Anterior cingulate cortex (tissue), 58 donors: ENCODE measurements around the gene HMCN1.
A peak's percentile ranks its signal among the peaks of the same experiment; 100 is the strongest.

ENCODE experiments used
- DNase-seq, 58 donors: peaks; one replicate each; lab custom pipeline; 2025; lab: John Stamatoyannopoulos, UW

HMCN1 gene

GRCh38 chr1:186059752-186060151 lies 325.6 kb downstream of the HMCN1 start:
- DNase-seq: no peak

- DNase-seq: no peak
Measured at GRCh38 chr1:186060226-186060625, 326.0 kb downstream of the HMCN1 start.

- DNase-seq: no peak
Measured at GRCh38 chr1:186063091-186063657, 329.0 kb downstream of the HMCN1 start.

GRCh38 chr1:186066411-186066810 lies 332.2 kb downstream of the HMCN1 start:
- no peak for DNase-seq

- no peak for DNase-seq
Measured at GRCh38 chr1:186073697-186074096, 339.5 kb downstream of the HMCN1 start.

GRCh38 chr1:186076006-186076405 lies 341.8 kb downstream of the HMCN1 start:
- DNase-seq: no peak

- DNase-seq: no peak
Measured at GRCh38 chr1:186078245-186078644, 344.1 kb downstream of the HMCN1 start.

GRCh38 chr1:186079084-186079684 lies 345.0 kb downstream of the HMCN1 start:
- no peak for DNase-seq

GRCh38 chr1:186082235-186082937 lies 348.2 kb downstream of the HMCN1 start:
- peak in 10 of 58 donors; percentile 1 to 71 (median 3) for DNase-seq

- DNase-seq: no peak
Measured at GRCh38 chr1:186086583-186086982, 352.4 kb downstream of the HMCN1 start.

GRCh38 chr1:186089940-186090339 lies 355.7 kb downstream of the HMCN1 start:
- DNase-seq: no peak

- DNase-seq: no peak
Measured at GRCh38 chr1:186091222-186091720, 357.1 kb downstream of the HMCN1 start.

- no peak for DNase-seq
Measured at GRCh38 chr1:186093437-186093836, 359.2 kb downstream of the HMCN1 start.

- no peak for DNase-seq
Measured at GRCh38 chr1:186094172-186094571, 360.0 kb downstream of the HMCN1 start.

GRCh38 chr1:186099336-186100104 lies 365.3 kb downstream of the HMCN1 start:
- no peak for DNase-seq

GRCh38 chr1:186102107-186102506 lies 367.9 kb downstream of the HMCN1 start:
- no peak for DNase-seq

GRCh38 chr1:186102547-186103148 lies 368.5 kb downstream of the HMCN1 start:
- DNase-seq: no peak

- no peak for DNase-seq
Measured at GRCh38 chr1:186104459-186104858, 370.3 kb downstream of the HMCN1 start.

GRCh38 chr1:186112280-186112679 lies 378.1 kb downstream of the HMCN1 start:
- no peak for DNase-seq

- no peak for DNase-seq
Measured at GRCh38 chr1:186113461-186113860, 379.3 kb downstream of the HMCN1 start.

- no peak for DNase-seq
Measured at GRCh38 chr1:186118724-186119123, 384.5 kb downstream of the HMCN1 start.
